ENCODE measurements around the gene CLEC10A.

Gene CLEC10A

DNA sequence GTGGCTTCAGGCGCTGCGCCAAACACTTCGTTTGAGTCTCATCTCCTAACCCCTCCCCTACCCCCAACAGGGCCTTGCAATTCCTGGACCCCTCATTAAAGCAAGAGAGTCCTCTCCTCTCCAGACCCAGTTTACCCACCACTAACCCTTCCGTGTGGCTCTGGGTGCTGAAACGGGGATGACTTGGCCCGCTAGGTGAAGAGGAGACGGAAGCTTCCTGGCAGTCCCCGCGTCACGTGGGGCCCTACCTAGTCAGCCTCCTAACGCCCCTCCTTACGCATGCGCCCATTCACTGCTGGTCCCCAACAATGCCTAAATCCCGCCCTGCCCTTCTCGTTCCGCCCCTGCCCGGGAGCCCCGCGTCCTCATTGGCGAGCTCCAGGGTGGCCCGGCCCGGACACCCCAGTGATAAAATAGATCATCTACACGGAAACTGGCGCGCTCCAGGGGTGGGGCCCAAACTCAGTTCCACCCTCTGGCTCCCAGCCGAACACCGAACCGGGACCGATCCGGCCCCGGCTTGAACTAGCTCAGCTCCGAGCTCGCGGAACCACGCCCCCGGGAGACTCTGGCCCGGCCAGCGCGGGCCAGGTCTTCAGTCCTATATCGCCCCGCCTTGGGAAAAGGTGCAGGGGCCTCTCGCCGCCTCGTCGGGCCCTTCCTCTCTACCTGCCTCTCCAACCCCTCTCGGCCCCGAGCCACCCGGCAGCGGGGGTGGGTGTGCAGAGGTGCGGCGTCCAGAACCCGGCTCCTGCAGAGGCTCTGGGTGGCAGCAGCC, 44.3 kb downstream of the CLEC10A start, which contains the start of gene SLC16A13:
SLC16A13 (plus strand) TSS at position 425 of the 778 bp plus-strand sequence. CDS start 368 bp downstream, outside the sequence.
- peak; percentile 98 for DNase-seq

DNA sequence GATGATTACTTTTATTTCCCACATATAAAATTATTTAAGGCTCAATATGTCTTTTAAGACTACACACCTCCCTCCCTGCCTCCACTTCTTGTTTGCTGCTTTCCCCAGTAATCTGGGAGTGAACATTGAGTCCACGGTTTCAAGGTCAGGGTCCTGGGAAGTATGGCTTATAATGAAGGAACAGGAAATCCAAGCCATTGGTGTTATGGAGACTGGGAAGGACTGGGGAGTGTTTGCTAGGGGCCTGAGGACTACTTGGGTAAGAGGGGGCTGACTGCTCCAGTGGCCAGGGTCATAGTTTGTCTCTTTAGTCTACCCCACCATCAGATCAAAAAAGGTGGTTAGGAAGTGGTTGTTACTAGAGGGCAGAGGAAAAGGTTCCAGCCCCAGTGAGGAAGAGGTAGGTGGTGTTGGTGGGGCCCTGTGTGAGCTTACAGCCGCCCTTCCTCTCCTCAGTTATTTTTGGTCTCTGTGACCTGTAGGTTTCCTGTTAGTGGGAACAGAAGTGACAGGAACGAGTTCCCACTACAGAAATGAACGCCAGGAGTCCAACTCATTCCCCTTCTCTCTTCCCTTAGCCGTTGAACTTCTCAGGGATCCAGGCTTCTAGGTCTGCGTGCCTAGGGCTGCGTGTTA, 45.0 kb downstream of the CLEC10A start:
- no peak for DNase-seq

DNA sequence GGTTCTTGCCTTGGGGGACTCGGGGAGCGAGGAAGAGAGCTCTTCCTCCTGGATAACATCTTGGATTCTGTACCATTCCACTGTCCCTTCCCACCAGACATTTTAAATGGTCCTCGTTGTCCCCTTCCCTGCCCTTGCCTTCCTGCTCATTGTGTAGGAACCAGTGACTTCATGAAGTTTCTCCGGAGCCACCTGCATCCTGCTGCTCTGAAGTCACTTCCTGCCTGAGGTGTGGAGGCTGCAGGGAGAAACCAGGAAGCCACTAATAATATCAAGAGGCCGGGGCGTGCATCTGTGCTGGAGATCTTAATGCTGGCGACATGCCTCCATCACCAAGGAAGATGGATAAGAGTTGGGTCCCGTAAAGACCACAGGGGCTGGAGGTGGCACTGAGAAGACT, 50.4 kb downstream of the CLEC10A start:
- DNase-seq = no peak

DNA sequence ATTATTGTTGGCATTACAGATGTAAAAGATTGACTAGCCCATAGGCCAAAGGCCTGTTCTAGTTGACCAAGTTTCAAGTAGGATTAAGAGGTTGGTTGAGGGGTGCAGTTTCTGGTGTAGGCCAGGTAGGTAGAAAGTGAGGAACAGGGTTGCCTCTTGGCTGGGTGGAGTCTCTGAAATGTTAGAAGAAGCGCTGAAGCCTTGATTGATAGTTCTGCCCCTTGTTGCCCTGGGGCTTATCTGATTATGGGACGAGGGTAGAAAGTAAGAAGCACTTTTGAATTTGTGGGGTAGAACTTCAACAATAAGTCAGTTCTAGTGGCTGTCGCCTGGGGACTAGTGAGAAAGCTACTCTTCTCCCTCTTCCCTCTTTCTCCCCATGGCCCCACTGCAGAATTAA, 51.0 kb downstream of the CLEC10A start:
- no peak for DNase-seq

DNA sequence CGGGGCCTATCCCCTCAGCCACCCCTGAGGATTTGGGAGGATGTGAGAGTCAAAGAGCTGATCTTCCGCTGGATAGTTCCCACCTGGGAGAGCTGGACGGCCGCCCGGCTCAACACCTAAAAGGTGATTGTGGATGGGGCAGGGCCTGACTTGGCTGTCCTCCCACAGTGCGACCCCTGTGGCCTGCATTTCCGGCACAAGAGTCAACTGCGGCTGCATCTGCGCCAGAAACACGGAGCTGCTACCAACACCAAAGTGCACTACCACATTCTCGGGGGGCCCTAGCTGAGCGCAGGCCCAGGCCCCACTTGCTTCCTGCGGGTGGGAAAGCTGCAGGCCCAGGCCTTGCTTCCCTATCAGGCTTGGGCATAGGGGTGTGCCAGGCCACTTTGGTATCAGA, 52.7 kb downstream of the CLEC10A start:
- DNase-seq = no peak

DNA sequence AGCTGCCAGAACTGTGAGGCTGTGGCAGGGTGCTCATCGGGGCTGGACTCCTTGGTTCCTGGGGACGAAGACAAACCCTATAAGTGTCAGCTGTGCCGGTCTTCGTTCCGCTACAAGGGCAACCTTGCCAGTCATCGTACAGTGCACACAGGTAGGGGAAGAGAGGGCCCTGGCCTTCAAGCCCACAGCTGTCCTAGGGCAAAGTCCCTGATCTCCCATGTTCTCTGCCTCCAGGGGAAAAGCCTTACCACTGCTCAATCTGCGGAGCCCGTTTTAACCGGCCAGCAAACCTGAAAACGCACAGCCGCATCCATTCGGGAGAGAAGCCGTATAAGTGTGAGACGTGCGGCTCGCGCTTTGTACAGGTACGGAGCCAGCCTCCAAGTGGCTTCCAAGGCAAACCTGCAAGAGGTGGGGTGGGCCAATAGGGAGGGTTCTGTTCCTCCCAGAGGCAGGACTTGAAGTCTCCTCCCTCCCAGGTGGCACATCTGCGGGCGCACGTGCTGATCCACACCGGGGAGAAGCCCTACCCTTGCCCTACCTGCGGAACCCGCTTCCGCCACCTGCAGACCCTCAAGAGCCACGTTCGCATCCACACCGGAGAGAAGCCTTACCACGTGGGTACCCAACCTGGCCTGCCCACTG, 53.5 kb downstream of the CLEC10A start:
- no peak for DNase-seq

DNA sequence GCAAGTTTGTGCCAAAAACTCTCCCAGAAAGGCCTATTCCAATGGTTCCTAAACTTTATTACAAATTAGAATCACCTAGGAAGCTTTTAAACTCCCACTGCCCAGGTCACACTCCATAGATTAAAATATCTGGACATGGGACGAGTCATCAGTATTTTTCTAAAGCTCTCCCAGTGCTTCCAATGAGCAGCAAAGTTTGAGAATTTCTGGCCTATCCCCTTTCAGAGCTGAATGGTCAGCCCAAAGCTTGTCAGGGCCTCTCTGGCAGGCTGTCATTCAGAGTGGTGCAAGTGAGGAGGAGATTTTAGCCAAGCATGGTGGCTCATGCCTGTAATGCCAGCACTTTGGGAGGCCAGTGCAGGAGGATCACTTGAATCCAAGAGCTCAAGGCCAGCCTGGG, 54.8 kb downstream of the CLEC10A start:
- DNase-seq = no peak
